ENCODE data around the gene SDE2. TPM values are rescaled to one million over a fixed set of nuclear protein-coding genes. Genes with fewer than 3 reads are reported as not detected.

The SDE2 gene
- total and polyA plus RNA-seq, 2 of the 4 experiments (the other 2 are of a cell fraction): 8.5 to 14.7 TPM

DNA sequence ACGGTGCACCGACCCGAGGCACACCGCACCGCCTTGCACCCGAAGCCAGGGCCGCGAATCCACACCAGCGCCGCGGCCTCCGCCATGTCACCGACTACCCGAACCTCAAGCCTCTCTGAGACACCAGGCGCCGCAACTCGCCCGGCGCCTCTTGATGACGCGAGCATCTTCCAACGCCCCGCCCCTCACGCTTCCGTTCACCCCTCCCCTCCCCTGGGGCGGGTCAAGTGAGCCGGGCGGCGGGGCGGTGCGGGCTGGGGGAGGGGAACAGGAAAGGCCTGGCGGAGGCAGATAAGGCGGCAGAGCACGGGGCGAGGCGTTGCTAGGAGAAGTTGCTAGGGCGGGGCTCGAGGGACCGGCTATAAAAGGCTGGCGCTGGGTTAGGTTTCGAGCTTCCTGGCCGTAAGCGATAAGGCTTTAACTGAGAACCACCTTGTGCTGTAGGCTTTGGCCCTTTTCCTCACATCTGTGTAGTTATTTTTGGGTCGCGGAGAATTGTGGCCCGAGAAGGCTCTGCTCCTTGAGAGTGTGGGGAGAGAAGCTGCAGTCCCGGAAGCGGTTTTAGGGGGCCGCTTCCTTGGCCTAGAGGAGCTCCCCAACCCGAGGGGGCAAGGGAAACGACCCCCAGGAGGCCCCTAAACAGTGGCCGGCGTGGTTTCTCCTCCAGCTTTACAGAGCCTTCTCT lies at the start of gene SDE2 (continued):
- TF ChIP-seq FOS (IDR thresholded peaks at IDR 0.05; ENCODE audit: low read depth, low read length): 0 out of 2 replicates have a peak, but pooled peaks have one; percentile 5
- TF ChIP-seq CHD1 (IDR thresholded peaks at IDR 0.05; ENCODE audit: low read depth, low read length): 0 out of 2 replicates have a peak, but pooled peaks have one; percentile 14
- no peak for TF ChIP-seq RCOR1 (IDR thresholded peaks at IDR 0.05; ENCODE audit: insufficient replicate concordance, low read length)
- TF ChIP-seq SMC3 (IDR thresholded peaks at IDR 0.05; ENCODE audit: low read depth, low read length): 0 out of 2 replicates have a peak, but pooled peaks have one; percentile 2

- H2BK15ac ChIP-seq (ENCODE audit: low read depth, low read length): no peak overlapping the region
- POLR2A ChIA-PET (ENCODE audit: unreplicated experiment): no interaction called here
- in situ Hi-C loops (cut with MboI; ENCODE audit: low sequenced_read_pairs): no loop called here
Measured at GRCh38 chr1:226048886-226049285, 49.7 kb upstream of the SDE2 start.

More at GRCh38 chr1:226048886-226049285, 49.7 kb upstream of the SDE2 start:
- CTCF ChIA-PET: no interaction called here
- Histone ChIP-seq H4K91ac (ENCODE audit: insufficient read depth, low read depth, low read length) (no peak overlapping the region), H3K14ac (replicated peaks; ENCODE audit: low read depth, low read length) (no peak overlapping the region), H3K4me1 (ENCODE audit: control insufficient read depth, insufficient read depth, low read length) (no peaks in the 10 kb centered on the region), H3K36me3 (ENCODE audit: control insufficient read depth, insufficient read depth, low read length) (no peaks in the 10 kb centered on the region), H2AK5ac (ENCODE audit: low read depth, low read length) (no peak overlapping the region), H4K8ac (ENCODE audit: low read depth in 2 of 2, low read length in 2 of 2) (no peak overlapping the region), H3K9ac (ENCODE audit: low read depth, low read length) (no peak overlapping the region), H2AK9ac (replicated peaks; ENCODE audit: low read depth, low read length, poor library complexity) (no peak overlapping the region), H4K20me1 (ENCODE audit: insufficient read depth, low read length) (no peaks in the 10 kb centered on the region), H3K79me1 (ENCODE audit: low read depth in 1 of 2, low read length in 2 of 2) (no peaks in the 10 kb centered on the region), H3K9me3 (ENCODE audit: control insufficient read depth, insufficient read depth, low read length) (0 out of 2 replicates have a peak, but pooled peaks cover 2% of the 10 kb centered on the region), H3K27me3 (ENCODE audit: control insufficient read depth, insufficient read depth, low read length) (no peaks in the 10 kb centered on the region), H3K27ac (ENCODE audit: insufficient read depth, low read length) (no peak overlapping the region), H3K56ac (ENCODE audit: extremely low read depth, insufficient read depth, low read length) (no peak overlapping the region), H2BK20ac (ENCODE audit: low read depth, low read length) (no peak overlapping the region), H2AFZ (replicated peaks; ENCODE audit: low read length, poor library complexity) (no peak overlapping the region), H3K4ac (ENCODE audit: low read depth, low read length) (no peak overlapping the region), H2BK120ac (ENCODE audit: low read depth, low read length) (no peak overlapping the region), H3K9me1 (ENCODE audit: insufficient read depth, low read length) (0 out of 2 replicates have a peak, but pooled peaks cover 5% of the 10 kb centered on the region), H3K18ac (ENCODE audit: low read depth, low read length) (no peak overlapping the region), H3K4me2 (ENCODE audit: low read depth, low read length) (no peak overlapping the region), H3K23ac (ENCODE audit: low read depth, low read length) (no peak overlapping the region), H3K4me3 (ENCODE audit: insufficient read depth, low read depth, low read length) (no peak overlapping the region), H2BK5ac (ENCODE audit: low read depth, low read length, poor library complexity, severe bottlenecking) (no peak overlapping the region), H4K5ac (ENCODE audit: low read depth, low read length) (no peak overlapping the region)
- dilution Hi-C loops (cut with HindIII; ENCODE audit: low sequenced_read_pairs, unreplicated experiment) (no loop called here), intact Hi-C loops (cut with micrococcal nuclease) (no loop called here)
- DNase-seq: no peak
- WGBS, 2 experiments (ENCODE audit: extremely low coverage in 2 of 2, insufficient read length in 1 of 2): no CpG with 5 or more reads among the region's 1 CpG
- no TSS peak for BruUV-seq (replicated peaks)
- TF ChIP-seq BHLHE40 (IDR thresholded peaks at IDR 0.05; ENCODE audit: low read depth, low read length): no peak
- TF ChIP-seq NFE2L2 (IDR thresholded peaks at IDR 0.05; ENCODE audit: low read depth, low read length): no peak
- no peak for TF ChIP-seq CHD1 (IDR thresholded peaks at IDR 0.05; ENCODE audit: low read depth, low read length)
- TF ChIP-seq USF2 (IDR thresholded peaks at IDR 0.05; ENCODE audit: low read depth, low read length): no peak
- TF ChIP-seq FOS (IDR thresholded peaks at IDR 0.05; ENCODE audit: low read depth, low read length): no peak
- TF ChIP-seq CTCF (conservative IDR thresholded peaks at IDR 0.05; ENCODE audit: low read depth, low read length): no peak
- TF ChIP-seq POLR2A (IDR thresholded peaks at IDR 0.05; ENCODE audit: low read depth, low read length): no peak
- no peak for TF ChIP-seq MXI1 (IDR thresholded peaks at IDR 0.05; ENCODE audit: borderline replicate concordance, low read depth, low read length)
- ATAC-seq (ENCODE audit: low read depth): no peak

Data from IMR-90 (cell line).